NOMO-1 (cell line): ENCODE data around the gene PDE11A.

Experiments
- DNase-seq, 2 experiments: peaks; one replicate each; lab custom pipeline; 2025; ENCODE audit not compliant: unreplicated experiment in 2 of 2; lab: John Stamatoyannopoulos, UW

The PDE11A gene

DNA sequence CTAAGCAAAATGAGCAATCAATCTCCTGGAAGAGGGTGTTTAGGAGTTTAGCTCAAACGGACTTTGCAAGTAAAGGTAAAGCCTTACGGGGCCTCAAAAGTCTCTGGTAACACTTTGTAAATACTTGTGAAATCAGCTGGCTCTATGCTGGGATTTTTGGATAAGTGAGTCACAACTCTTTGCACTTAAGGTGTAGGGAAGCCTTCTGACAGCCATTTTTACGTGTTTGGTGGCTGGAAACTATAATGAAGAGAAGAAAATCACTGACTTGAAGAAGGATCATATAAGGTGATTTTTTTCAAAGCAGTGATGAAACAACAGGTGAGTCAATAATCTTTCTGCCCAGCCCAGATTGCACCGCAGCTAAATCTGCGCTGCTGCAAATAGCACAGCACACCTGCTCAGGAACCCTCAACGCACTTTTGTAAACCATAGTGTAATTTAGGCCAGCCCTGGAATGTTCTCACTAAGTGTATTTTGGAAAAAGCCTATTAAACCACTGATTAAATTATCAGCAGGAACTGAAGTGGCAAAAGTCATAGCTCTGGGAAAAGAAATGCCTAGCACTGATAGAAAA, 461.2 kb downstream of the PDE11A start:
- DNase-seq: no peak

DNA sequence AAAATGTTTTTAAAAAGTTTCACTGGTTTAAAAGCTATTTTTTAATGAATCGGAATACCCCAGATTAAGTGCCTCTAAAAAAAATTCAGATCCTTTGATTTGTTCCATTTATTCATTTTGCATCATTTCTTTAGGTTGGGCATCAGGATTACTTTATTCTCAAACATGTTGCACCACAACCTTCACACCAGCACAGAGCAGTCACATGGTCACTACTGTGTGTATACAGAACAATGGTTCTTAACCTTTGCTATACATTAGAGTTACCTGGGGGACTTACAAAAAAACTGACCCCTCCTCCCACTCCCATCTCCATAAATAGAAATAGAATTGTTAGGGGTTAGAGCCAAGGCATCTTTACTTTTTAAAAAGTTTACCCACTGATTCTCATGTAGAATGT, 461.8 kb downstream of the PDE11A start:
- no peak for DNase-seq

DNA sequence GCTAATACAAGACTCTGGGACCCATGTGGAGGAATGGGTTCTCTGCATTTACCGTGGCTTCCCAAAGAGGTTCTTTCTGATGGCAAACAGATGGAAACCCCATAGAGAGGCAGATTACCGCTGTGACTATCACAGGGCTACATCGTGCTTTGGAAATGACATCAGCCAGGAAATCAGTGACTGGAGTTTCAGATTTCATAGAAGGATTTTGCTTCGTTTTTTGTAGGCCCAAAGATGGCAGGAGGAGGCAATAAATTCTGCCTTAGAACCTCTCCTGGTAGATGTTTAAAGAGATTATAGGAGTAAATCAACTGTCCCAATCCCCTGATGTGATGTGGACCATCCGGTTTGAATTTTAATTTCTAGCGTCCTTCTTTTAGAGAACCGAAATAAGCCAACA, 465.9 kb downstream of the PDE11A start:
- no peak for DNase-seq

DNA sequence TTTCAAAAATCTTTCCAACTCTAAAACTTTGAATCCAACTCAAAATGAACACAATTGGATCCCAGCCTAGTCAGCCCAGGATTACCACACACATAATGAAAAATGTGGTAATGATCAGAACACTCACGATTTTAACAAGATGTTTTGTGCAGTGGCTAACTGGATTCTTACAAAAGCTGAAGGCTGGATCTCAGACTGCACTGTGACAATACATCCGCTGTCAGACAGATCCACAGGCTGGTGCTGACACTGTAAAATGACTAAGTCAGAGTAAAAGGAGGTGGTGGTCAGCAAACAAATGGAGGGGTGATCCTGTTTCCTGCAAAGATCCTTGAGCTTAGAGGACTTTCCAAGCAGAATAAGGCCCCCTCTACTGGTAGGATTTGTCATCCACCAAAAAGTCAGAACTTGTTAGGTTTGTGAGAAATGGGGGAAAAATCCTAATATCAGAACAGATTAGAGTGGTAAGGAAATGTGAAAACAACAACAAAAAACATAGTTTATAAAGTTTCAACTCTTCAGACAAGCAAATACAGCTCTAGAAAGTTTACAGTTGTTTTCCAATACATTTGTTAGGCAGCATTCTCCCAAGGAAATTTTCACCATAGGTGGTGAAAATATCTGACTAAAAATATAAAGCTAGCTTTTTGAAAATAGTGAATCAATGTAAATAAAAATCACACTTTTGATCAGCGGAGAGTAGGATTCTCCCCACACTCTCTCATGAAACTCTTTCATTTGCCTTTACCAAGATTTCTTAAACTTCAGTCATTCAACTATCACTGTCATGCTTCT, 468.1 kb downstream of the PDE11A start:
- DNase-seq: peak in 1 of 2 experiments; percentile 18

DNA sequence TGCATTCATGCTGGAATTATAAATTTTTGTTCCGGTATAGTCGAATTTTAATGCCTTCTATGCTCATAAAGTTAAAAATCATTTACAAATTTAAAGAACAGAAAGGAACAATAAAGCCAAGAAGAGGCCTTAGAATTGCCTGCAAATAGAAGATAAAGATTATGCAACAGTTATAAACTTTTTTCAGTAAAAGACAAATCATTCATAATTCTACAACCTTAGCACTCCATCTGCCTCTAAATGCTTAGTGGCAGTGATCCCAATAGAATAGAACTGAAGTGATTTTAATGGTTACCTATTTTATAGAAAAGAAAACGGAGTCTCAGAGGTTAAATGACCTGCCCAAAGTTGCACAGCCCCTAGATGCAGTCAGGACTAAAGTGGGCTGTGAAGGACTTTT, 468.8 kb downstream of the PDE11A start:
- no peak for DNase-seq

DNA sequence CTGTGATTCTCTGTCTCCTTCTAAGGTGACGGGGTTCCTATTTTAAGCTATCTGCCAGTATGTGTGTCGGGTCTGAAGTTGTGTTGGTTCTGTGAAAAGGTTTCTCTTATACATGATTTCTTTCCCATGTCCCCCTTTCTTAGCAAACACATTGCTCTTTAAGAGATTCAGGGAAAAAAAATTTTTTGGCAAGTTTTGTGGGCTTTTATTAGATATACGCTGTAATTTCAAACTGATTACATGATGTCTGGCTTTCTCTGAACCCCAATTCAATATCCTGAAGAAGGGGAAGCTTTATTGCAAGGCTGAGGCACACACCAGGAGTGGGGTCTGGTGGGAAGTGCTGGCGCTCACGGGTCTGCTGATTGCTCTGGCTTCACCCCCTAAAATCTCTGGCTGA, 469.4 kb downstream of the PDE11A start:
- no peak for DNase-seq

DNA sequence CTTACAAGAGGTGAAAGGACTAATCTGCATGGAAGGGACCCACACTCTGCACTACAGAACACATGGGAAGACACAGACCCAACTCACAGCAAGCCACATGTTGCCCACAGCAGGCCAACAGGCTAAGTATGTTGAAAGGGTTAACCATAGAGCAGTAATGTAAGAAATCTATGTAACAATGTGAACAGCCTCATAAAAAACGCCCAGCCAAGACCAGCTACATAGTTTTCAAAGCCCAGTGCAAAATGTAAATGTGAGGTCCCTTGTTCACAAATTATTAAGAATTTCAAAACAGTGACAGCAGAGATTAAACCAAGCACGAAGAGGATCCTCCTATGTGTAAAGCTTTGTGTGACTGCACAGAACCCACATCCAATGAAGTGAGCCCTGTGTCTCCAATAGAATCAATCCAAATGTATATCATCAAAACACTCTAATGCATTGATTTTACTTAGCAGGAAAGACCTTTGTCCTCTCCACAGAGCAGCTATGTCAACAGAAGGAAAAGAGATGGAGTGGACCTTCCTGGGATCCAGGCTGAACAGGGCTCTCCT, 469.9 kb downstream of the PDE11A start:
- no peak for DNase-seq

DNA sequence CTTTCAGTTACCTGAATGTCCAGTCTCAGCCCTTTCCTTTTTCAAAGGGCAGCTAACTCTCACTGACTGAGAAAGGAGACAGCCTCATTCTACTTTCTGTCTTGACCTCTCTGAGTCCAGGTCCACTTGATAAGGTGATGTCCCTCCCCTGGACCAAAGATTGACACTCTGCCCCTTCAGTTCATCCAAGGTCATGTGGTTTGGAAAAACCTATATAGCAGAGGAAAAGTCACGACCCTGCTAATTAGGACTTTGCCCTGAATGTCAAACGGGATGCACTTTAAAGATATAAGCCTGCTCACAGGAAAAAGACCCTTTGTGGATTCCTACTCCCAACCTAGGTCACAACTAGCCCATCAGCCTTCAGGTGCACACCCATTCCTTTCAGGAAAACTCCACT, 471.7 kb downstream of the PDE11A start:
- no peak for DNase-seq

DNA sequence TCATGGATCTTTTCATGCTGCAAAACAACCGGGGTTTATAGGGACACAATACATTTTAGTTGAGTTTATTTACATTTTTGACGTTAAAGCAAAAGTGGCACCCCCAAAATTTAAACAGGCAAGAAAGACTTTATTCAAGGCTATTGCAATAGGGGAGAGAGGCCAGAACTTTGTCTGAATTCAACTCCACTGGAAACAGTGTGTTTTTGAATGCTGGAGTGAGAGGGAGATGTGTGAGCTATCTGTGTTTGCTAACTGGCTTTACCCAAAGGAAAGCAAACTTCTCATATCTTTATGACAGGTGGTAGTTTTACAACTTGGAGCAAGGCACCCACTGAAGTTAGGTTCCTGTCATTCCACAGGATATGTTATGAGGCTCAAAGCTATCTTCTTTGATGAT, 472.6 kb downstream of the PDE11A start:
- no peak for DNase-seq

DNA sequence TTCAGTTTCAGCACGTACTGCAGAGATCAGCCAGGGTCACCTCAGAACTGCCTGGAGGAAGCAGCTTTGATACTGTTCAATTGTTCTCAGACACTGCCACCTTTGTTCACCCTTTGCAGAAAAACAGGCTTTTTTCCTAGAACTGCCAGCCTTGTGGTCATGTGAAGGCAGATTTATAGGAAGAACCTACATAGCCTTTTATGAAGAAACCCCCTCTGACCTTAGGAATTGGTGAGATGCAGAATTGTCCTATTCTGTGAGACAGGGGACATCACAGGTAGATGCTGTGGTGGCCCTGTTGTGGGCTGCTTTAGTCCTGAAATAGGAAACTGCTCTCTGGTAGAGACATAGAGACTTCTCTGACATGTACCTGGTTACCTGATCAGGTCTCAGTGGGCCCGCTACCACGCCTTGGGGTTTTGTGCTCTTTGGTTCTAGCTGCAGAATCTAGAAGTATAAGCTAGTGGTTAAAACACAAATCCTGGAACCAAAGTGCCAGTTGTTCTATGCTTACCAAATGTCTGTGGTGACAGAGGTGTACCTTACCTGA, 473.4 kb downstream of the PDE11A start:
- DNase-seq: no peak

DNA sequence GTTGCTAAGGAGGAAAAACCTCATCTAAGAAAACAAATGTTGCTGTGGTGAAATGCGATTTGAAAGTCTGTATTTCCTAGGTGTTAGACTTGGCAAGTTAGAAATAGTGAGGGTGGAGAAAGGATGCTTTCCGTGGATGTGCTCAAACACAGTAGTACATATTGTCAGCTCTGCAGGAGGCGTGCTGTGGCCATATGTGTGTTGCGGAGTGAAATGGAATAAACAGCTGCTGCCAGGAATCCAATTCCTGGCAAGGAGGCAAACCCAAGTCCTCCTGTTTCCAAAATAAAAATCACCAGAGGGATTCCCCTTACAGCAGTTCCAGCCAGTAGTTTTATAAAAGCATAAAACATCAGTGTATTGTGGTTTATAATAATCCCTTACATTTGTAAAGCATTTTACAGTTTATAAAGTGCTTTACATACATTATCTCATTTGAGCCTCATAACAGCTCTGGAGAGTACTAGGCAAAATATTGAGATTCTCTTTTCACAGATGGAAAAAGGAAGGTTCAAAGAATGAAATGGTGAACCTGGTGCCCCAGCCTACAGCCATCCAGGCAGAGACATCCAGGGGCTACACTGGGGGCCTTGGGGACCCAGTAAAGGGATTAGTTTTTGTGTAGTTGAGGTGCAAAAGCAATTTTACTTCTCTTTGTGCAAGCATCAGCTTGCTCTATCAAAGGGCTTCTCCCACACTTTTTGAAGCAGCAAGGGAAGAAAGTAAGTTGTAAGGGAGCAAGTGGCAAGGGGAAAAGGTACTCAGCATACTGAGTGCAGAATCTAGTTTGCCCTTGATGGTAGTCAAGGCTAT, 474.0 kb downstream of the PDE11A start:
- no peak for DNase-seq

DNA sequence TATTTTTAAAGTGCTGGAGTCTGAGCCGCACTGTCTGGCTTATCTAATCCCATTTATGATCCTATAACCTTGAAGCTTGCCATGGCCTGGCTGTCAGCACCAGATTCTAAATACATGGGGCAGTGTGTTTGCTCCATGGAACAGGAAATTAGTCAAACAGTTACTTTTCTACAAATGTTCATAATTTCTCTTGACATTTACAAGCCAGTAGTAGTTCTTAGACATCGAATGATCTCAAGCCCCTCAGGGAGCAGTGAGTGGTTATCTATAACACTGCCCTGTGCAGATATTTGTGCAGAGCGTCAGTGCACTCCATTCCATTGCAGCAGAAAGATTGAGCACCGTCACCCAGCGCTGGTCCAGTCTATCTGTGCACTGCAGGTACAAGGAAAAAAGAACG, 474.8 kb downstream of the PDE11A start:
- no peak for DNase-seq

DNA sequence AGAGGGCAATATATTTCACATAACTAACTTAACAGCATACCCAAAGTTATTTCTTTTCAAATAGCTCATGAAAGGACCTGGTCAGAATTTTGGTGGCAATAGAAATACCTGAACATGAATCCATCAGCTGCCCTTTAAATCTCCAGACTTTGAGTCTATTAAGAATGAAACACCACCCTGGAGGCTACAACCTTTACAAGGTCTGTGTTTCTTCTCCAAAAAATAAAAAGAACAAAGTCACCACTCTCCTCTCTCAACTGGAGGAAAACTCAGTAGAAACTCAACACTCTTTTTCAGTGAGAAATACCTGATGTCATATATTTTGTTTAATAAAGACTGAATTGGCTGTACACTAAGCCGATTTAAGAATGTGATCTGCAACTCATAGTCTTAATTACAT, 475.7 kb downstream of the PDE11A start:
- no peak for DNase-seq

DNA sequence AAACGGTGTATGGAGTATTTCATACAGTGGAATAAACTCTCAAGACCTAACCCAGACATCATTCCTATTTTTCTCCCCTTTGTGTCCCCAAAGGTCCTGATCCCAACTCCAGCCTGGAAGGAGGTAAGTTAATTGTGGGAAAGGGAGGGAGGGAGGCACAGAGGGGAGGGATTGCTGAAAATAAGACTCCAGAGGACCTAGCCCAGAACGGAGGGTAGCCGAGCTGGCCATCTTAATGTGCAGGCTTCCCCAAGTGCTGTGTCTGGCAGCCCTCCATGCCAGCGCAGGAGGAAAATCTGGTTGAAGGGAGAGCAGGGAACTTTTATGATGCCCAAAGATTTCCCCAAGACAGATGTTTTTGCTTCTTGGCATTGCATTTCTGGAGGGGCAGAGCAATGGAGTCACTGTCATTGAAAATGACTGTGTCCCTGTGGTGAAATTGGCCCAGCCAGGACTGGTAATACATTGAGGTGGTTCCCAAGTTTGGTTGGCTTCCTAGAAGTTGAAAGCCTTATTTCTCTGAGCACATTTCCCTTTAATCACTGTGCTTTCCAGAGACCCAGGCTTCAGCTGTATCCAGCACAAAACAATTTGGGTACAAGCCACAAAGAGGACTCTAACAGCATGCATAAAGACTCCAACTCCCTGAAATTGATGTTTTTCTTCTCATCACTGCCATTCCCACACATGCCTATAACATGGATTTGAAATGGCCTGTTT, 477.3 kb downstream of the PDE11A start:
- DNase-seq: no peak

DNA sequence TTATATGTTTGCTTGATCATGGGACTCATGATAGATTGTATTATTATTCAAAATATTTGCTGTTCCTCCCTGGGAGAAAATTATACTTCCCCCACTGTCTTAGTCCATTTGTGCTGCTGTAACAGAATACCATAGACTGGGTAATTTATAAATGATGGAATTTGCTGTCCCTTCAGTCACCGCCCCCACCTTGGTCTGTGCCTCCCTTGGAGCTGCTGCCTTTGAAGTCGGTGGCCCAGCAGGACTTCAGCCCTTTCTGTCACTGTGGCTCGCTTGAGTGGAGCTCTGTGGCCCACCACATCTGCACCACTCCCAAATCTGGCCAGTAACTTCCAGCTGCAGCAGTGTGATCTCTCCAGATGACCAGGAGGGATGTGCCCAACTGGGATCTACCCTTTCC, 479.2 kb downstream of the PDE11A start:
- no peak for DNase-seq

DNA sequence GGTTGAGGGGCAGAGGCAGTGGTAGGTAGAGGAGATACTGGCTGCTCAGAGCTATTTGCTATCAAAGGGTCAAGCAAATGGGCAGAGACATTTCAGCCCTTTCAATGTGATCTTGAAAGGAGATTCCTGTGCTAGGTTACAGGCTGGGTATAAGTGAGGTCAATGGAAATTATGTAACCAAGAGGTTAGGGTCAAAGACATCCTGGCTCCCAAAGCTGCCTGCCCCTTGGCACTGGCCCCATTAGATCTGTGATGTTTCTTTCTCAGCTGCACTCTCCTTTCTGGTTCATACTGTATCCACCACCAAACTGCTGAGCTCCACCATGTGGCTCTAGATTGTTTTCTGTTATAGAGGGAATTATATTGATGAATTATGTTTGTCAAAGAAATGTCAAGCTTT, 479.6 kb downstream of the PDE11A start:
- no peak for DNase-seq

DNA sequence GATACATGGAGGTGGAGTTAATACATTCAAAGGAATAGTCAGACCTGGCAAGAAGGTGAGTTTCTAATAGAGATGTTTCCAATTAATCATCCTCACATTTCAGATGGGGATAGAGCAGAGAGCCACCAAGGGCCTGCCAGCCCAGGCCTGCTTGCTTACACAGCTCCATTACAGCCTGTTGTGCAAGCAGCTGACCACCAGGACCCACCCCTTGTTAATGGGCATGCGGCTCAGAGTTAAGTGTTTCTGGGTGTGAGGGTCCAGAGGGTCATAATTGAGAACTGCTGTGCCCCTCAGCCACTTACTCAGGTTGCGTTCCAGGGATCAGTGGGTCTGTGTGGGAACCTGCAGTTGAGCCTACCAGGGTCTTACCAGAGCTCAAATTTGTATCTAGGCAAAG, 480.2 kb downstream of the PDE11A start:
- DNase-seq: no peak

DNA sequence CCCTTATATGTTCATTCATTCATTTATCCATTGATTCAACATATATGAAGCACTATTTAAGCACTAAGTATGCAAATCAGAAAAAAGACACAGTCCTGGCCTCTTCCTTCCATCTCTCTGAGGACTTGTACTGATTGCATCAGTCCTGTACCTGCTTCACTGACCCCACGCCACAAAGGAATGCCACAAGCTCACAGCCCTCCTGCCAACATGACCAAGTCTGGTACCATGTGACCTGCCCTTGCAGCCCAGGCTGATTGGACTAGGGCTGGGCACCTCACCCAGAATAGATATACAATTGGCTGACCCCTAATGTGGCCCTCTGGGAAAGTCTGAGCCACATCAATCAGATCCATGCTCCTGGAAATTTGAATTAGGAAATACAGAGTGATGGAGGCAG, 483.4 kb downstream of the PDE11A start:
- DNase-seq: no peak

DNA sequence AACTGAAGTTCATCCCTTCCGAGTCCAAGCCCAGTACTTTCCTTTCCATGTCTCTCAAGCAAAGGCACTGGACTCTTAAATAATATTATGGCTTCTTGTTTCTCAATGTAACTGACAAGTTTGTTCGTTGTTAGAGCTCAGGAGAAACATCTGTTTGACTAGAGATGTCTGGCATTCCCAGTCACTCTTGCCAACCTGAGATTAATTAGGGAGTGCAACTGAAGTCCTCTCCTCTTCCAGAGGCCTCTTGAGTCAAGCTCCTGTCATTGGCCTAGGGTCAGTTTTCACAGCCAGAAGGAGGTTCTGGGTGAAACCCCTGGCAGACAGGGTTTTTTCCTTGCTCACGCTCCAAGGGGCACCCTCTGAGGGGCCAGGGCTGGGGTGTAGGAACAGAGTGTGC, 483.9 kb downstream of the PDE11A start:
- DNase-seq: no peak

DNA sequence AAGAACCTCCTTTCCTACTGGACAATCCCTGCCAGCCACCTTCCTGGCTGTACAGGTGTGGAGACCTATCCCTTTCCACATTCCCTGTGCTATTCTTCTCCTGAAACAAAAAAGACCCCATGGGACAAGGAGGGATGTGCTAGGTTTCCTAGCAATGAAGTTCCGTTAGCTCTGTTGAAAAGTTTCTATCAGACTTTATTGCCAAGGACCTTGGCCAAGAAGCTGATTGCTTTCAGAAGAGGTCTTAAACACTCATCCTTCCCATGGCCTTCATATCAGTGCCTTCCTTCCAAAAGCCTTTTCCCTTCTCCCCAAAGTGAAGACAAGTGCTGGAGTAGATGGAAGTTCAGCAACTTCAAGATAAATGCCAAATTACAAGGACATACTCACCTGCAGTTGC, 485.2 kb downstream of the PDE11A start:
- no peak for DNase-seq

DNA sequence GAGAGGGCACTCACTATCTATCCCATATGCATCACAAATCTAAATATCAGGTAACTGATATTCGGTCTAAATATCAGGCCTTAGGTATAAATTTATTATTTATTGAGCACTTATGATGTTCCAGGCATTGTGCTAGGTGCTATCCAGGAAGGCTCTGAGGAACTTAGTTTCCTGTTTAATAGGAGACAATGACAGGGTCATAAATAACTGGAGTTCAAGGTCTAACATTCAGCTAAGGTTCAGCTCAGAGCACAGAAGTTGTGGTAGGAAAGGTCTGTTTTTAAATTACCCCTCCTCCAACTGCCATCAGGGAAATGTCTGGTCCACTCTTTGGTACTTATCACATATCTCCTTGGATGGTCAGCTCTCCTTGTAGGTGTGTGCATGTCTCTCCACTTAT, 486.4 kb downstream of the PDE11A start:
- no peak for DNase-seq
